Measurements from ENCODE around the gene UTRN.

UTRN gene

DNA sequence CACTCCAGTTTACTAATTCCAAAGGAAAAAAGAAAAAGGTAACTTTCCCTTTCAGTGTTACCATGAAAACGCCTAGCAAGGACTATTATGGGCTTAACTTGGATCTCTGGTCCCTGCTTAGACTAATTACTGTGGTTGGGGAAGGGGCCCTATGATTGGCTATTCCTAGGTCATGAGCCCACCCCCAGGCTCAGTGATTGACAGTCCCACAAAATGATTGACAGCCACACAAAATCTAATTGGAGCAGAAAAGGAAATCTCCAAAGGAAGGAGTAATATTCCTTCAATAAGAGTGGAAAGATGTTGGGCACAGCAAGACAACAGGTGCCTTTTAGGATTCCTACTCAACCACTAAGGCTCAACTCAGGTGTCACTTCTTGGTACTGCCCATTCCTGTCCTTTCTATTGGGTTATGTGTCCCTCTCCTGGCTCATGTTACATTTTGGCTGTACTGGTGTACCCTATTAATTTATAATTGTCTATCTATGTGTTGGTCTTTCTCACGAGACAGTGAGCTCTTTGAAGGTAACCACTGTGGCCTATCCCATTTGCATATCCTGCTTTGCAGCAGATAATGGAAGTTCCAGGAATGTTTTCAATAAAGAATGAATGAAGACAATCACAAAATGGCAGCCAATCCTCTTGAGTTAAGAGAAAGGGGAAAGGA is 5.5 kb upstream of the UTRN start:
- TF ChIP-seq, protein P1, sequence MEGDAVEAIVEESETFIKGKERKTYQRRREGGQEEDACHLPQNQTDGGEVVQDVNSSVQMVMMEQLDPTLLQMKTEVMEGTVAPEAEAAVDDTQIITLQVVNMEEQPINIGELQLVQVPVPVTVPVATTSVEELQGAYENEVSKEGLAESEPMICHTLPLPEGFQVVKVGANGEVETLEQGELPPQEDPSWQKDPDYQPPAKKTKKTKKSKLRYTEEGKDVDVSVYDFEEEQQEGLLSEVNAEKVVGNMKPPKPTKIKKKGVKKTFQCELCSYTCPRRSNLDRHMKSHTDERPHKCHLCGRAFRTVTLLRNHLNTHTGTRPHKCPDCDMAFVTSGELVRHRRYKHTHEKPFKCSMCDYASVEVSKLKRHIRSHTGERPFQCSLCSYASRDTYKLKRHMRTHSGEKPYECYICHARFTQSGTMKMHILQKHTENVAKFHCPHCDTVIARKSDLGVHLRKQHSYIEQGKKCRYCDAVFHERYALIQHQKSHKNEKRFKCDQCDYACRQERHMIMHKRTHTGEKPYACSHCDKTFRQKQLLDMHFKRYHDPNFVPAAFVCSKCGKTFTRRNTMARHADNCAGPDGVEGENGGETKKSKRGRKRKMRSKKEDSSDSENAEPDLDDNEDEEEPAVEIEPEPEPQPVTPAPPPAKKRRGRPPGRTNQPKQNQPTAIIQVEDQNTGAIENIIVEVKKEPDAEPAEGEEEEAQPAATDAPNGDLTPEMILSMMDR (IDR thresholded peaks at IDR 0.05; ENCODE audit: extremely low read depth, insufficient read depth, missing control alignments), result no peak
- in situ Hi-C loops (cut with MboI; ENCODE audit: low pct_unique_long_range_greater_than_20kb, low sequenced_read_pairs, unreplicated experiment), result no loop called here
- DNase-seq (ENCODE audit: low spot score), result no peak

DNA sequence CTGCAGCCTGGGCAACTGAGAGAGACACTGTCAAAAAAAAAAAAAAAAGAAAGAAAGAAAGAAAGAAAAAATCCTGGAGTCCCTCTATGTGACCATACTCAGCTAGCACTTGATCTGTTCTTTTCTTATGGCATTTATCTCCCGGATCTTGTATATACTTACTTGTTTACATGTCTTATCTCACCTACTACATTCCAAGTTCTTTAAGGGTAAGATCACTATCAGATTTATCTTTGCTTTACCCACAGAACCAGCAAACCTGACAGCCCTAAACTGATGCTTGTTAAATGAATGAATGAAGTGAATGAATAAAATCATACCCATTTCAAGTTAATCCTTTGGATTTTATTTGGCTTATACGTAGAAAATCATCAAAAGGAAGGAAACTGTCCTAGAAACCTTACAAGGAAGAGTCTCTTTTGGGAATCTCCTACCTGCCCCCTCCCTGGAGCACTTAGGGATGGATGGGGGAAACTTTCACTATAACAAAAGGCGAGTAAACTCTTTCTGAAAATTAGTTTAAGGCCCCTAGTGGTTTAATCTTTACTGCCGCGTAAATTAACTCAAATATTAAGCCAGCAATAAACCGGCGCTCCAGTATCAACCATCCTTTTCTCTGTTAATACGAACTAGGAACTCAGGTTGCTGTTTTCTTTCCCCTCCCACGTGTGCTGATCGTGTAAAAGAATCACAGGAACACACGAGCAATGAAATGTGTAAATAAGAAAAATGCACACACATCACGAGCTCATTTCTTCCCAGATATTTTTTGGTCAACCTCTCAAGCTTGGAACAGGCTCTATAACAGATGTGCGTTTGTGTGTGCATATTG is 1.3 kb upstream of the UTRN start:
- in situ Hi-C loops (cut with MboI; ENCODE audit: low pct_unique_long_range_greater_than_20kb, low sequenced_read_pairs, unreplicated experiment), result no loop called here
- no peak for DNase-seq (ENCODE audit: low spot score)

DNA sequence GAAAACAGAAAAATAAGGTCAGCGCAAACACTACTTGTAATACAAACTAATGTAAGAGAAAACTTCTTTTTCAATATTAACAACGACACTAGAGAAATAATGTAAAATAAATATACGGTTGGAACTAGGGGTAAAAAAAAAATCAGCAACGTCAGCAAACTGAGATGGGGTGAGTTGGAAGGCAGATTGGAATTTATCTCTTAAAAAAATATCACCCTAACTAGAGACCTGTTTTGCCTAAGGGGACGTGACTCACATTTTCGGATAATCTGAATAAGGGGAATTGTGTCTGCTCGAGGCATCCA is 705 bp upstream of the UTRN start:
- in situ Hi-C loops (cut with MboI; ENCODE audit: low pct_unique_long_range_greater_than_20kb, low sequenced_read_pairs, unreplicated experiment), result no loop called here
- TF ChIP-seq, protein P1 (IDR thresholded peaks at IDR 0.05; ENCODE audit: extremely low read depth, insufficient read depth, missing control alignments), result no peak
- no peak for DNase-seq (ENCODE audit: low spot score)

More for the DNA sequence above, 1.3 kb upstream of the UTRN start:
- TF ChIP-seq, protein P1 (IDR thresholded peaks at IDR 0.05; ENCODE audit: extremely low read depth, insufficient read depth, missing control alignments), result no peak

DNA sequence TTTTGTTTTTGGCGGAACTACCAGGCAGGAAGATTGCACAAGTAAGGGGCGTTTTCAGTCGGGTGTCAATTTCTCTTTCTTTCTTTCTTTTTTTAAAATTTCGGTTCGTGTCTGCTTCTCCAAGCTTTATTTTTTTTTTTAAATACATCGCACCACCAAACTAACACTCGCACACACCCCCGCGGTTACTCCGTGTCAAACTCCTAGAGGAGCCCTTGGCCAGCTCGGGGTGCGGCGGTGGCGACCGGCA is 338 bp downstream of the UTRN start:
- TF ChIP-seq, protein P1 (IDR thresholded peaks at IDR 0.05; ENCODE audit: extremely low read depth, insufficient read depth, missing control alignments), result no peak
- in situ Hi-C loops (cut with MboI; ENCODE audit: low pct_unique_long_range_greater_than_20kb, low sequenced_read_pairs, unreplicated experiment), result no loop called here
- DNase-seq (ENCODE audit: low spot score), result no peak

DNA sequence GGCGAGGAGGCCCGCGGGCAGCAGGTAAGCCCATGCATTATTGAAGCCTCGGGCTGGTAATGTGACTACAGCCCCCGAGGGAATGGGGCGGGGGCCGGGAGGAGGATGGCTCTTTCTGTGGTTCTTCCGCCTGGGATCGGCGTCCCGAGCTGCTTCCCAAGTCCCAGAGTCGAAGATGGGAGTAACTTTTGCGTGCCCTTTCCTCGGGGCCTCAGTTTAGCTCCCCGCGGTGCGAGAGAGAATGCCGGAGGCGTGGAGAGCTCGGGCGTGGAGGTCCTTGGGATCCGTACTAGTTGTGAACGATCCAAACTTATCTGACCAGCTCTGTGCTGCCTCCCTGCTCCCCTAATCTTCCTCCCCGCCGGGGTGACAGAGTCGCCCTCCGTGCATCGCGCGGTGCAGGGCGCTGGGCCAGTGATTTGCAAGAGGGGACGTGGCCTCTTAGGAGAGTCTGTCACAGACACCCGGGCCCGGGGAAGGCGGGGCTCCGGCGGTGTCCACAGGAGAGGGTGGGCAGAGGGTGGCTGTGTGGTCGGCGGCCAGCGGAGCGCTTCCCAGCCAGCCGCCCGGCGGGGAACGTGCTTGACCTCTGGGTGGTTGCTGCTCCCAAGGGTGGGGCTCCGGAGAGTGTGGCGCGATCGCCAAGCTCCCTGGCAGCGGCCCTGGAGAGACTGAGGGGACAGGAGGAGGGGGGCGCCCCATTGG is 815 bp downstream of the UTRN start:
- DNase-seq (ENCODE audit: low spot score), result peak; percentile 62
- TF ChIP-seq, protein P1 (IDR thresholded peaks at IDR 0.05; ENCODE audit: extremely low read depth, insufficient read depth, missing control alignments), result no peak
- in situ Hi-C loops (cut with MboI; ENCODE audit: low pct_unique_long_range_greater_than_20kb, low sequenced_read_pairs, unreplicated experiment), result no loop called here

DNA sequence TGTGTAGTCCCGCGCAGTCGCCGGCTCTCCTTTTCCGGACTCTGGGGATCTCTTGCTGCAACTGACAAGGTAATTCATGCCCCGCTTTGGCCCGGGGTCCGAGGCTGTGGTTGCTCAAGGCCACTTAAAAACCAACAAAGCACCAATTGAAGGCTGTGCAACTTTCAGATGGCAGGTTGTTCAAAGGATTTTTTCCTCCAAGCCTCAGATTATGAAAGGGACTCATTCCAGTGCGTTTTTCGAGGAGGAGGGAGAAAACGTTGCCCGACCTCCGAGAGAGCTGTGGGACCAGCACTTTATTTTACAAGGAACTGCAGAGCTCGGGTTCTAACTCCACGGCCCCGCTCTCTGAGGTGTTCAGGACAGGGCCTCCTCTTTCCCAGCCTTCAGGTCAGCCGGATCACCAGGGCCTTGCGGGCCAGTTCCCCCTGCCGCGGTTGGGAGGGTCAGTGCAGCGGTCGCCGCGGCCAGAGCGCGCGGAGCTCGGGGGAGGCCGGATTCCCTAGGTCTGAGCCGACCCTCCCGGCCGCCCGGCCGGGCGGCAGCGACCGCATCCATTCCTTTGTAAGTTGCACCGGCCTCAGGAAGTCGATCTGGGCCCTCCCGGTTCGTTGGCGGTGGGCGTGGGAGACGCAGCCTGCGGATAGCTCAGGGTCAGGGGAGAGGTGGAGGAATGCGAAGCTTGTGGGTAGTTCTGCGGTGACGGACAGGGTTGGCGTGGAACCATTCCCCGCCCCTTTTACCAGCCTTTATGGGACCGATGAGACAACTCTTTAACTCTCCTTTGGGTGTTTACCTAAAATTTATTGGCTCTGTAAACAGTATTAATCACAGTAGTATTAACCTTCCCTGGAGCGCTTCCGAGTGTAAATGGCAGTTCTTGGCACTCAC is 1.6 kb downstream of the UTRN start:
- peak; percentile 55 for DNase-seq (ENCODE audit: low spot score)
- TF ChIP-seq, protein P1 (IDR thresholded peaks at IDR 0.05; ENCODE audit: extremely low read depth, insufficient read depth, missing control alignments), result no peak
- in situ Hi-C loops (cut with MboI; ENCODE audit: low pct_unique_long_range_greater_than_20kb, low sequenced_read_pairs, unreplicated experiment), result no loop called here
